ENCODE results near the gene PAPPA2. TPM values are rescaled to one million over a fixed set of nuclear protein-coding genes. Genes with fewer than 3 reads are reported as not detected.

Gene PAPPA2
- total and polyA plus RNA-seq, 10 of the 15 experiments (the other 5 are each of a cell fraction or from before 2014, with no cell fraction given), result under 0.01 to 0.06 (median 0.03) TPM; not detected in 7

DNA sequence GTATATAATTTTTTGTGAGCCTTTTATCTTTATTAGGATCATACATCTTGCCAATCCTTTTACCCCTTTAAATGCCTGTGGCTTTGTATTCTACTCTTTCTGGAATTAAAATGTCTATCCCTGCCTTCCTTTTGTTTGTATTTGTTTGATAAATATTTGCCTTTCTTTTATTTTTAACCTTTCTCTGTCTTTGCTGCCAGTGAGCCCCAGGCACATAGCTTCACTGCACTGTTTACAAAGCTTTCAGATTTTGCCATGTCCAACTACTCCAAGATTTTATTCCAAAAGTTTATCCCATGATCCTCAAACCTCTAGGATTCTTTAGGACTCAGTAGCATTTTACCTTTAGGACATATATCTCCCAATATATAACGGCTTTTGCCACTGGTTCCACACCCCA is 281.2 kb downstream of the PAPPA2 start:
- no peak overlapping the region for H2AFZ ChIP-seq (ENCODE audit: control insufficient read depth, low read depth, low read length)
- no peaks in the 10 kb centered on the region for H3K27me3 ChIP-seq (replicated peaks in 1 of 2; ENCODE audit: control insufficient read depth in 2 of 2, insufficient read depth in 2 of 2, low read length in 1 of 2)
- intact Hi-C loops (cut with micrococcal nuclease; ENCODE audit: unreplicated experiment) (no loop called here), in situ Hi-C loops (cut with MboI) (no loop called here)
- no peak for DNase-seq (ENCODE audit: low read depth, low spot score)
- no peaks in the 10 kb centered on the region for H3K4me1 ChIP-seq (ENCODE audit: control insufficient read depth, insufficient read depth, low read length)
- TF ChIP-seq EED (IDR thresholded peaks at IDR 0.05; ENCODE audit: low read depth) (no peak), SUZ12 (IDR thresholded peaks at IDR 0.05; ENCODE audit: unreplicated experiment) (no peak)
- TF ChIP-seq, protein P1, sequence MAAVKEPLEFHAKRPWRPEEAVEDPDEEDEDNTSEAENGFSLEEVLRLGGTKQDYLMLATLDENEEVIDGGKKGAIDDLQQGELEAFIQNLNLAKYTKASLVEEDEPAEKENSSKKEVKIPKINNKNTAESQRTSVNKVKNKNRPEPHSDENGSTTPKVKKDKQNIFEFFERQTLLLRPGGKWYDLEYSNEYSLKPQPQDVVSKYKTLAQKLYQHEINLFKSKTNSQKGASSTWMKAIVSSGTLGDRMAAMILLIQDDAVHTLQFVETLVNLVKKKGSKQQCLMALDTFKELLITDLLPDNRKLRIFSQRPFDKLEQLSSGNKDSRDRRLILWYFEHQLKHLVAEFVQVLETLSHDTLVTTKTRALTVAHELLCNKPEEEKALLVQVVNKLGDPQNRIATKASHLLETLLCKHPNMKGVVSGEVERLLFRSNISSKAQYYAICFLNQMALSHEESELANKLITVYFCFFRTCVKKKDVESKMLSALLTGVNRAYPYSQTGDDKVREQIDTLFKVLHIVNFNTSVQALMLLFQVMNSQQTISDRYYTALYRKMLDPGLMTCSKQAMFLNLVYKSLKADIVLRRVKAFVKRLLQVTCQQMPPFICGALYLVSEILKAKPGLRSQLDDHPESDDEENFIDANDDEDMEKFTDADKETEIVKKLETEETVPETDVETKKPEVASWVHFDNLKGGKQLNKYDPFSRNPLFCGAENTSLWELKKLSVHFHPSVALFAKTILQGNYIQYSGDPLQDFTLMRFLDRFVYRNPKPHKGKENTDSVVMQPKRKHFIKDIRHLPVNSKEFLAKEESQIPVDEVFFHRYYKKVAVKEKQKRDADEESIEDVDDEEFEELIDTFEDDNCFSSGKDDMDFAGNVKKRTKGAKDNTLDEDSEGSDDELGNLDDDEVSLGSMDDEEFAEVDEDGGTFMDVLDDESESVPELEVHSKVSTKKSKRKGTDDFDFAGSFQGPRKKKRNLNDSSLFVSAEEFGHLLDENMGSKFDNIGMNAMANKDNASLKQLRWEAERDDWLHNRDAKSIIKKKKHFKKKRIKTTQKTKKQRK (IDR thresholded peaks at IDR 0.05; ENCODE audit: low read depth, low read length), result no peak
- CTCF ChIA-PET, result no interaction called here
- no peak for ATAC-seq
- RAD21 ChIA-PET (ENCODE audit: unreplicated experiment), result no interaction called here
- no TSS peak for BruUV-seq (replicated peaks)
- POLR2A ChIA-PET, result no interaction called here
- no peak overlapping the region for H3K4me3 ChIP-seq
- no peak overlapping the region for H3K4me2 ChIP-seq (ENCODE audit: control insufficient read depth, insufficient read depth)
- no peaks in the 10 kb centered on the region for H3K79me2 ChIP-seq (ENCODE audit: control insufficient read depth, insufficient read depth, low read length)
- no peaks in the 10 kb centered on the region for H3K36me3 ChIP-seq (ENCODE audit: control insufficient read depth in 2 of 2, insufficient read depth in 2 of 2, low read length in 1 of 2)
- FAIRE-seq, result no peak
- no peaks in the 10 kb centered on the region for H4K20me1 ChIP-seq (ENCODE audit: control insufficient read depth, insufficient read depth)
- 13% methylated on average over 1 of the region's 1 CpG for WGBS (ENCODE audit: insufficient coverage, insufficient replicate concordance, low lambda C conversion rate, missing lambda C conversion rate)
- H3K9me3 ChIP-seq (replicated peaks; ENCODE audit: control insufficient read depth, insufficient read depth, low read length), result no peaks in the 10 kb centered on the region
- no peak overlapping the region for H3K9ac ChIP-seq (ENCODE audit: control insufficient read depth, insufficient read depth, low read length)
- no peak overlapping the region for H3K27ac ChIP-seq (ENCODE audit: control insufficient read depth, insufficient read depth)
- SMC1A ChIA-PET (ENCODE audit: uncharacterized antibody, unreplicated experiment), result no interaction called here

DNA sequence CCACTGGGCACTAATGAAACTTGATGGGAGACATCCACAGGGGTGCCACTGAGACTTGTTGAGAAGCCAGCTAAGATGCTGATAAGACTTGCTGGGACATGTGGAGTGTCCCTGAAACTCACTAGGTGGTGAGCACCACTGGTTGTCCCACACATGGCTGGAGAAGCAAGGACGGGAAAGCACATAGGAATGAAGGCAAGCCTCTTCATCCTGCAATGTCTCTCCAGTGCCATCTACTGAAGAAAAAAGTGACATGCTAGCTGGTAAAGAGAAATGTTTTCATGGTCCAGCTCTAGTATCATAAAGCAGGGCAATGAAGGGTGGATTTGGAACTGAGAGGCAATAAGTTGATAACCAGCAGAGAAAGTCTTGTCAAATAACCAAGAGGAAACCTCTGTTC is 283.0 kb downstream of the PAPPA2 start:
- H3K79me2 ChIP-seq (ENCODE audit: control insufficient read depth, insufficient read depth, low read length), result no peaks in the 10 kb centered on the region
- ChIA-PET POLR2A (no interaction called here), RAD21 (ENCODE audit: unreplicated experiment) (no interaction called here), SMC1A (ENCODE audit: uncharacterized antibody, unreplicated experiment) (no interaction called here), CTCF (interaction anchor here (0.9 to 1.3 kb wide), 2 partner anchors 9 to 371 kb away, joined by 3 read pairs; no protein-coding TSS in a partner anchor)
- H3K4me3 ChIP-seq, result no peak overlapping the region
- intact Hi-C loops (cut with micrococcal nuclease; ENCODE audit: unreplicated experiment), result no loop called here
- no peak overlapping the region for H3K27ac ChIP-seq (ENCODE audit: control insufficient read depth, insufficient read depth)
- BruUV-seq (replicated peaks), result no TSS peak
- in situ Hi-C loops (cut with MboI), result no loop called here
- FAIRE-seq (no peak), ATAC-seq (no peak), DNase-seq (ENCODE audit: low read depth, low spot score) (no peak)
- no peaks in the 10 kb centered on the region for H4K20me1 ChIP-seq (ENCODE audit: control insufficient read depth, insufficient read depth)
- WGBS (ENCODE audit: insufficient coverage, insufficient replicate concordance, low lambda C conversion rate, missing lambda C conversion rate), result 5% methylated on average over 1 of the region's 1 CpG
- H3K36me3 ChIP-seq (ENCODE audit: control insufficient read depth in 2 of 2, insufficient read depth in 2 of 2, low read length in 1 of 2), result no peaks in the 10 kb centered on the region
- H3K9ac ChIP-seq (ENCODE audit: control insufficient read depth, insufficient read depth, low read length), result no peak overlapping the region
- no peaks in the 10 kb centered on the region for H3K9me3 ChIP-seq (replicated peaks; ENCODE audit: control insufficient read depth, insufficient read depth, low read length)
- no peaks in the 10 kb centered on the region for H3K4me1 ChIP-seq (ENCODE audit: control insufficient read depth, insufficient read depth, low read length)
- no peak overlapping the region for H2AFZ ChIP-seq (ENCODE audit: control insufficient read depth, low read depth, low read length)
- no peaks in the 10 kb centered on the region for H3K27me3 ChIP-seq (replicated peaks in 1 of 2; ENCODE audit: control insufficient read depth in 2 of 2, insufficient read depth in 2 of 2, low read length in 1 of 2)
- H3K4me2 ChIP-seq (ENCODE audit: control insufficient read depth, insufficient read depth), result no peak overlapping the region
- TF ChIP-seq KAT2A (conservative IDR thresholded peaks at IDR 0.05; ENCODE audit: control insufficient read depth, low read depth, low read length) (no peak), POLR2AphosphoS5 (IDR thresholded peaks at IDR 0.05; ENCODE audit: low read length) (no peak), JUND (IDR thresholded peaks at IDR 0.05; ENCODE audit: low read depth, low read length) (no peak), HDAC2 (IDR thresholded peaks at IDR 0.05) (no peak), SUZ12 (IDR thresholded peaks at IDR 0.05; ENCODE audit: unreplicated experiment) (no peak), JUNB (IDR thresholded peaks at IDR 0.05) (no peak)
- TF ChIP-seq, protein P2, sequence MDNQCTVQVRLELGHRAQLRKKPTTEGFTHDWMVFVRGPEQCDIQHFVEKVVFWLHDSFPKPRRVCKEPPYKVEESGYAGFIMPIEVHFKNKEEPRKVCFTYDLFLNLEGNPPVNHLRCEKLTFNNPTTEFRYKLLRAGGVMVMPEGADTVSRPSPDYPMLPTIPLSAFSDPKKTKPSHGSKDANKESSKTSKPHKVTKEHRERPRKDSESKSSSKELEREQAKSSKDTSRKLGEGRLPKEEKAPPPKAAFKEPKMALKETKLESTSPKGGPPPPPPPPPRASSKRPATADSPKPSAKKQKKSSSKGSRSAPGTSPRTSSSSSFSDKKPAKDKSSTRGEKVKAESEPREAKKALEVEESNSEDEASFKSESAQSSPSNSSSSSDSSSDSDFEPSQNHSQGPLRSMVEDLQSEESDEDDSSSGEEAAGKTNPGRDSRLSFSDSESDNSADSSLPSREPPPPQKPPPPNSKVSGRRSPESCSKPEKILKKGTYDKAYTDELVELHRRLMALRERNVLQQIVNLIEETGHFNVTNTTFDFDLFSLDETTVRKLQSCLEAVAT (IDR thresholded peaks at IDR 0.05), result no peak
